Activated T-cell treated with anti-CD3 and anti-CD28 coated beads for 48 hours (primary cell): ENCODE results near the gene CAPN13.

Experiments
- DNase-seq: peaks from one replicate; pipeline ENCODE4 v3.0.0-alpha.2; 2020; ENCODE audit warnings: low read depth

The CAPN13 gene

GRCh38 chr2:30683236-30683956 lies 123.8 kb downstream of the CAPN13 start:
- no peak for DNase-seq

DNA sequence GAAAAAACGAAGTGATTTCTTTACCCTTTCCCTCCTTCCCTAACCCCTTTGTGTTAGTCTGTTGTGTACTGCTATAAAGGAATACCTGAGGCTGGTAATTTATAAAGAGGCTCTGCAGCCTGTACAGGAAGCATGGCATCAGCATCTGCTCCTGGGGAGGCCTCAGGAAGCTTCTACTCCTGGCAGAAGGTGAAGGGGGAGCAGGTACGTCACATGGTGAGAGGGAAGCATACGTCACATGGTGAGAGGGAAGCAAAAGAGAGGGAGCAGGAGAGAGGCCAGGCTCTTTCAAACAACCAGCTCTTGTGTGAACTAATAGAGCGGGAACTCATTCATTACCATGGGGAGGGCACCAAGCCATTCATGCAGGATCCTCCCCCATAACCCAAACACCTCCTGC lies 126.2 kb downstream of the CAPN13 start:
- DNase-seq: no peak

DNA sequence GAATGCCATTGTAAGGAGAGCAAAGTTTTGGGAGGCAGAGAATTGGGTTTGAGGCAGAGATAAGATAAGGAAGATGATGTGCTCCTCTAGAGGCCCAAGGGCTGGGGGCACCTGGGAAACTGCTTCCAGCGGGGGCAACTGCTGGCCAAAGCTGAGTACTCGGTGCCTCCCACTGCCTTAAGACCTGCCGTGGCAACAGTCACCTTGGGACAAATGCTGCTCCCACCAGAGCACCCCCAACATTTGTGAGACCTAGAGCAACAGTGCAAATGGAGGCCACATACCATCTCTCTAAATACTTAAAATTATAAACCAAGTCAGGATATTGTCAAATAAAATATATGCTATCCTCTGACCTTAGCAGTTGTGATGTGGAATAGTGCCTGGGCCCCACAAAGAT lies 127.1 kb downstream of the CAPN13 start:
- no peak for DNase-seq

DNA sequence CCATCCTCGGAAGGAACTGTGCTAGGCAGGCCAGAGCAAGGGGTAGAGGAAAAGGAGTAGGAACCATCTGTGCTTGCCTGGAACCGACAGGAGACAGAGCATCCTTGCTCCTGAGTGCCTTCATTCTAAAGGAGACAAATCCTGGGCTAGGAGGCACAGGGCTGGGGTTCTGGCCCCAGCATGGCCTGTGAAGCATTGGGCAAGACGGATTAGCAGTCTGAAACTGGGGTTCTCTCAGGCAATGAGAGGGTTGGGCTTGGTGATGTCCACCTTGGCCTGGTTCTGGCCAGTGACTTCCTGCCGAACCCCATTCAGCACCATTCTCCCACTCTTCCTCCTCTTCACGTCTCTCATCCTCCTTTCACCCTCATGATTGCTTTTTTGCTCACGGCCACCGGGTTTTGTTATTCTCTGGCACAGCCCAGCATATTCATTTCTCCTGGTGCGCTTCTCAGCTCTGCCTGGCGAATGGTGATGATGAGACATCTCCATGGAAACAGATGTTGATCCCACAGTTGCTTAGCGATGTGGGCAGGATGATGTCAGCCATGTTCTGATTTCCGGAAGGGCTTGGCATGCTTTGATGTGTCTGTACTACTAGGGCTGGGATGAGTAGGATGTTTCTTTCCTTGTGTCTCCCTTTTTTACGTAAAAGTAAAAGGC lies 127.7 kb downstream of the CAPN13 start:
- DNase-seq: no peak

DNA sequence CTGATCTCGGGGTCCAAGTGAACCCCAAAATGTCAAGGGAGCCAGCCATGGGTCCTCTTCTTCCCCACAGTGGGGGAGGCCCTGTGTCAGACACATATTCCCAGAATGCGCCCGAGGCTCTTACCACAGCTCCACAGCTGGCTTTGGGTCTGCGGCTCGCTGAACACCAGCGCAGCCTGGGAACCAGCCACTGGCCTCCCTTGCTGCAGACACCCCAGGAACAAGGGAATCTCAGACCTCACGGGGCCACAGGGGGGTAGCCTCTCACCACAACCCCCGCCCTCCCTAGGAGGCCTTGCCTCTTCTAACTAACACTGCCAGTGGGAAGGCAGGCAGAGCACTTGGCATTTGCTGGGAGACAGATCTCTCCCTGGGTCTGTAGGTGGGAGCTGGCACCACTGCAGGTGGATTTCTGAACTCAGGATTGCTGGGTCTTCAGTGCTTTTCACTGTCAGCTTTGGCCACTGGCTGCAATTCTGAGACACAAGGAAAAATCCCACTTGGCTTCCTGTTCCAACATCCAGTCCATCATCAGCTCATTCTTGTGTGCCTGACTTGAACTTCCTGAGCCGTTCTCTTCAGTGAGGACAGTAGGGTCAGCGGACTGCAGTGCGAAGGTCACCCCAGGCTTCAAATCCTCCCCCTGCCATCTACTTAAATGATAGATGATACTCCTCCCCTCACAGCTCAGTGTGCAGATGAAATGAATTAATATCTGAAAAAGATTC lies 128.7 kb downstream of the CAPN13 start:
- no peak for DNase-seq

DNA sequence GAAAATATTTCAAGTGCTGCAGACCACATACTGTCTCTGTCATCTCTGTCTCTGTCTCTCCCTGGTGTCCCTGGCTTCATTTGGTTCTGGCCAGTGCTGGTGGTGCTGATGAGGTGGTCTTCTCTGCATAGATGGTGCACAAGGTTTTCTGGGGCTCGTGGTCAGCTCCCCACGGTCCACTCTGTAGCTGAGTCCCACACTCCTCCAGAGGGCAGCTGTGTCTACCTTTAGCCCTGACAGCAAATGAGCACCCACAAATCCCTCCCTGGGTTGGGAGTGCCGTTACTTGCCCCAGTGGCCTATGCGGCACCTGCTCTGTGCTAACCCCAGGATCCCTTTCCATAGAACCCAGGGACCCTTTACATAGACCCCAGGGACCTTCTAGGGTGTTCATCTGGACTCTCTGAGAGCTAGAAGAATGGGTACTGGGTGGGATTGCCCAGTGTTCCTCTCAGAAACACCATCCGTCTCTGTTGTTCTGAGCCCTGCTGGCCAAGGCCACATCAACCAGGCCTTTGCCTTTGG lies 129.3 kb downstream of the CAPN13 start:
- DNase-seq: no peak

DNA sequence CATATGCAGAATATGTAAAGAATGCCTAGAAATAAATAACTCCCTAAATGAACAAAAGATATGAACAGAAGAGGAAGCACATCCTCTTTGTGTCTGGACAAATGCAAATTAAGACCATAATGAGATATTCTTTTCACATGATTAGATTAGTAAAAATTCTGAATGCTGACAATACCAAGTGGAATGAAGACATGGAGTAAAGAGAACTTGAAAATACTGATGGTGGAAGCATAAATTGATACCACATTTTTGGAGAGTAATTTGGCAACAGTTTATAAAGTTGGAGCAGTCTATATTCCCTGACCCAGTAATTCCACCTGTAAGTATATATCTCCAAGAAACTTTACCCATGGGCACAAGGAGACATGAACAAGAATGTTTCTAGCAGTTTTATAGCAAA lies 130.0 kb downstream of the CAPN13 start:
- DNase-seq: no peak

DNA sequence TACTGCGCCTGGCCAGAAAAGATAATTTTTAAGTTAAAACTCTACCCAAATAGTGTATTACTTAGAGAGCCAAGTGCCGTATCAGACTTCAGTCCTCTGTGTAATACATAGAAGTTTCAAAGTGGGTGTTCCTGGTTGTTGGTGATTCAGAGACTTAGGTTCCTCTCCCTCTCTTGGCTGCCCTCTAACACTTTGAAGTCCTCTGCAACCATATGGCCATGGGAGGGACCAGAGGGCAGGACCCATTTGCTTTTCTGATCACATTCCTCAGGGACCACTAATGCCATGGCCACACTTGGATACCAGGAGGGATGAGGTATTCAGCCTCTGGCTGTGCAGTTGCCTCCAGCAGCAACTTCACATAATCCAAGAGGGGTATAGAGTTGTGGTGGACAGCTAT lies 131.5 kb downstream of the CAPN13 start:
- DNase-seq: no peak

DNA sequence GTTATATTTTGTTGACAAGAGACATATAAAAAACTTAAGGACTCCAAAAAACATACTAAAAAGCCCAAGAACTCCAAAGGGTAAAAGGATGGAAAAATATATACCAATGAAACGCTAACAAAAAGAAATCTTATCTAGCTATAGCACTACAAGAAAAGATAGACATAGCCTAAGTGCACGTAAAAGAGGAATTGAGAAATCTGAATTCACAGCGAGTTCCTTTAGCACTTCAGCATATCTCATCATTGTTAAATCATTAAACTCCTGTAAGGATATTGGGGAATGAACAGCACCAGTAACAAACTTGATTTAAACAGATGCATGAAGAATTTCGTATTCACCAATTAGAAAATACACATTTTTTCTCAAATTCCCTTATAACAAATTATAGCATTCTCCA lies 134.1 kb downstream of the CAPN13 start:
- no peak for DNase-seq
